Transverse colon (tissue), 4 donors: ENCODE measurements around the gene KCNH3. TPM values are rescaled to one million over a fixed set of nuclear protein-coding genes. Genes with fewer than 3 reads are reported as not detected.
"Not testable (repeated sequence)": the region's sequence is repeated elsewhere in the genome, so short reads cannot be mapped to it uniquely, and the experiment has no call there.

Experiments
- DNase-seq: peaks from one replicate; pipeline ENCODE4 v3.0.0-alpha.2; 2019
- H3K27ac ChIP-seq, 4 donors: fragments of 200-600 bp; sonication (generic); 2 replicates each; pipeline ENCODE4 v1.5.1; 2016 to 2018; ENCODE audit warnings: inconsistent platforms in 4 of 4
- H3K27me3 ChIP-seq: fragments of 200-600 bp; sonication (generic); 2 replicates; pipeline ENCODE4 v1.5.1; 2017; ENCODE audit warnings: inconsistent platforms
- H3K36me3 ChIP-seq, 4 donors: fragments of 200-600 bp; sonication (generic); 2 replicates each; pipeline ENCODE4 v1.5.1; 2017 to 2019; ENCODE audit warnings: inconsistent platforms in 4 of 4
- H3K4me1 ChIP-seq, 4 donors: fragments of 200-600 bp; sonication (generic); 2 replicates each; pipeline ENCODE4 v1.5.1; 2017 to 2020; ENCODE audit warnings: inconsistent platforms in 4 of 4
- H3K4me3 ChIP-seq, 4 donors: fragments of 200-600 bp; sonication (generic); 1 replicate in 1 of 4; 2 replicates in 3 of 4; pipeline versions ENCODE4 v1.5.1 to v1.6.1; 2017 to 2019; ENCODE audit warnings: inconsistent platforms in 4 of 4
- H3K9me3 ChIP-seq, 2 donors: fragments of 200-600 bp; sonication (generic); 2 replicates each; pipeline ENCODE4 v1.5.1; 2017 to 2019; ENCODE audit warnings: inconsistent platforms in 2 of 2
- CTCF ChIP-seq, 5 experiments: fragments of 200-600 bp in 3 of 5; fragments of 450-650 bp in 2 of 5; sonication (generic) in 3 of 5; IDR thresholded peaks; 1 replicate in 2 of 5; 2 replicates in 3 of 5; pipeline ENCODE4 v1.5.1; 2016 to 2017; ENCODE audit warnings: antibody characterized with exemption in 5 of 5, inconsistent platforms in 3 of 5, mild to moderate bottlenecking in 2 of 5, moderate library complexity in 1 of 5
- EP300 ChIP-seq: sonication (generic); formaldehyde crosslinking; IDR thresholded peaks from one replicate; pipeline ENCODE4 v1.6.1; 2017; ENCODE audit warnings: antibody characterized with exemption, low read depth
- POLR2A ChIP-seq: fragments of 450-650 bp; IDR thresholded peaks from one replicate; pipeline ENCODE4 v1.6.1; 2016; ENCODE audit warnings: antibody characterized with exemption, mild to moderate bottlenecking, moderate library complexity
- POLR2AphosphoS5 ChIP-seq, 3 donors: sonication (generic); formaldehyde crosslinking; IDR thresholded peaks; one replicate each; pipeline ENCODE4 v1.6.1; 2016; ENCODE audit warnings: antibody characterized with exemption in 3 of 3
- WGBS, 2 donors: methylation state at CpG; one replicate each; pipeline ENCODE4 v1.1.5; 2018; ENCODE audit warnings: low coverage in 1 of 2; 5-methylcytosine and 5-hydroxymethylcytosine counted together
- in situ Hi-C, 4 donors: fragments of 200-750 bp; cut with MboI; loops; one replicate each; pipeline versions ENCODE4 v1.15.0 to v1.15.1; 2017; ENCODE audit warnings: low sequenced_read_pairs in 3 of 4, low pct_ligation_motif_present in 1 of 4, low pct_unique_long_range_greater_than_20kb in 1 of 4
- intact Hi-C: fragments of 100-400 bp; cut with DNase I; formaldehyde crosslinking; loops from one replicate; pipeline ENCODE4 v1.15.1; 2023; ENCODE audit warnings: low total_unique reads
- total RNA-seq, 4 donors: library from RNA; depleted of rRNA; stranded (reverse); fragments of >200 nt; gene quantifications; one replicate each; pipeline ENCODE4 v1.1.0, GENCODE V29; 2016

Gene KCNH3
- total RNA-seq, 4 donors from 2014 or later = 0.32 to 0.80 TPM; not detected in 2

DNA sequence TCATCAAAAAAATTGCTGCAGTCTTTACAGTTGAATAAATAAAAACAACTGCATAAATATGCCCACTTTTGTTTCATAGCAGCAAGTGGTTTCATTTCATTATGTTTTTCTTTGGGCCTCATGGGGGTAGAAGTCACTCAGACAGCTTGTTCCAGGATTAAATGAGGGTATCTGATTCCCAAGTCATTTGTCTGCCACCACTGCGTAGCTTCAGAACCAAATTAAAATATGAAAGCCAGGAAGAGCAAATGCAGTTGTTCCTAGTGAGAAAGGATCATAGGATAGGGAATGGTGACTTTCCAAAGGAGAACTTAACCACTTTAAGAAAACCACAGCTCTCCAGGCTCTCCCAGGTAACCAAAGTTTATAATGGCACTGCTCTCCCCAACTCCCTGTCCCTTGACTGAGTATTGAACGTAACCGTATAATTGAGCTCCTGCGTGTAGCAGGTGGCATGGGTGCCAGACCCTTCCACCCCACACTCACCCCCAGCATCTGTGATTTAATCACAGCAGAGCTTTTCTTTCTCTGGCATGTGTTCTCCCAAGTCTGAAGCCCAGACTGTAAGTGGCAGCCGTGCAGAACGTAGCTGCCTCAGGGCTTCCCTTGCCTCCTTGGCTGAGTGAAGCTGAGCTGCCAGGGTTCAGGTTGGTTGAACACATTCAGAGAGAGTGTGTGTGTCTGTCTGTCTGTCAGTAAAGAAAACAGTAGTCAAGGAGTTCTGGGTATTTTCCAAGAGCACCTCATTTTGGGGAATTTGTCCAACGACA lies 11.3 kb upstream of the KCNH3 start:
- intact Hi-C loops = no loop called here
- TF ChIP-seq POLR2AphosphoS5 (IDR thresholded peaks at IDR 0.05) (no peak), CTCF (IDR thresholded peaks at IDR 0.05) (no peak), EP300 (no peak), POLR2A (no peak)
- Histone ChIP-seq H3K27me3 (no peaks in the 10 kb centered on the region), H3K4me1 (no peaks in the 10 kb centered on the region), H3K4me3 (no peak overlapping the region), H3K27ac (no peak overlapping the region), H3K36me3 (peaks cover 0 to 24% (median 11%) of the 10 kb centered on the region in 4 donors), H3K9me3 (no peaks in the 10 kb centered on the region)
- no peak for DNase-seq
- 80 to 94% methylated on average over 1 to 7 of the region's 7 CpGs for WGBS, 2 donors
- in situ Hi-C loops = no loop called here

DNA sequence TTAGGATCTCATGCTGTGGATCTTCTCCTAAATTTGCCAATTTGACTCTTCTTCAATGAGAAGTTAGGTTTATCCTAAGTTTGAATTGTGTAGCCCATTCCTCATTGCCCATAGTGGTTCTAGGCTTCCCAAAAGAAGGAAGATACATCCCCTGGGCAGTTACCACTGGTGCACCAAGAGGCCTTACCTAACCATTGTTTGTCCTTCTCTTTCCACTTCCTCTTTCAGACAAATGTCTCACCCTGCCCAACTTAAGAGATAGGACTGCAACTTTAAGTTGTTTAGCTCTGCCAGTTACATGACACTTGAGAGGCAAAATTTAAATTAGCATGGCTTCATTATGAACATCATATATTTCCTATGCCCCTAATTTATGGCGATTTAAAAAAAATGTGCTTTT lies 9.4 kb upstream of the KCNH3 start:
- Histone ChIP-seq H3K36me3 (peaks cover 0 to 22% (median 10%) of the 10 kb centered on the region in 4 donors), H3K4me1 (no peaks in the 10 kb centered on the region), H3K4me3 (no peak overlapping the region), H3K27me3 (no peaks in the 10 kb centered on the region), H3K9me3 (no peaks in the 10 kb centered on the region), H3K27ac (no peak overlapping the region)
- no peak for TF ChIP-seq CTCF (IDR thresholded peaks at IDR 0.05)
- TF ChIP-seq POLR2AphosphoS5 (IDR thresholded peaks at IDR 0.05) = no peak
- no peak for TF ChIP-seq POLR2A
- no peak for TF ChIP-seq EP300
- DNase-seq = no peak
- 83 to 90% methylated on average over 1 of the region's 1 CpG for WGBS, 2 donors
- in situ Hi-C loops (no loop called here), intact Hi-C loops (no loop called here)

GRCh38 chr12:49531745-49532144 lies 7.1 kb upstream of the KCNH3 start:
- no peaks in the 10 kb centered on the region for H3K4me1 ChIP-seq
- TF ChIP-seq CTCF (IDR thresholded peaks at IDR 0.05) (no peak), POLR2A (no peak), EP300 (no peak), POLR2AphosphoS5 (IDR thresholded peaks at IDR 0.05) (no peak)
- H3K4me3 ChIP-seq = no peak overlapping the region
- H3K36me3 ChIP-seq = peaks cover 0 to under 1% (median 0%) of the 10 kb centered on the region in 4 donors
- peaks cover 22% of the 10 kb centered on the region for H3K27me3 ChIP-seq
- in situ Hi-C loops = no loop called here
- H3K9me3 ChIP-seq = no peaks in the 10 kb centered on the region
- intact Hi-C loops = no loop called here
- no peak for DNase-seq
- WGBS, 2 donors = 58 to 66% methylated on average over 2 of the region's 2 CpGs
- no peak overlapping the region for H3K27ac ChIP-seq

DNA sequence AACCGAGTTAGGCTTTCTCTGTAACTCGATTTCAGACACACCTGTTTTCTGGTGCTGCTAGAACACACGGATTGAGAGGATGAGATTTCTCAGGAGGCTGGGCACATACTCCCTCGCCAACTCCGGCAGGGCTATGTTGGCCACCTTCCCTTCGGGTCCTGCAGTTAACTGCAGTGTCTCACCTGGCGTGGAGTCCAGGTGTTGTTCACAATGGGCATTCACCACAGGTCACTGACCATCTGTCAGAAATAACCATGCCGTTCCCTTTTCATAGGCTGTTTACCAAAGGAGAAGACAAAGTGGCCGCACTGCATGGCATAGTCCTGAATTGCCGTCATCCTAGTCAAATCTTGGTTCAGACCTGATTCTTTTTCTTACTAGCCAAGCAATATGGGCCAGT lies 5.5 kb upstream of the KCNH3 start:
- DNase-seq = no peak
- intact Hi-C loops = no loop called here
- H3K9me3 ChIP-seq = no peaks in the 10 kb centered on the region
- no peaks in the 10 kb centered on the region for H3K36me3 ChIP-seq
- peaks cover 38% of the 10 kb centered on the region for H3K27me3 ChIP-seq
- TF ChIP-seq EP300 = no peak
- no peak for TF ChIP-seq POLR2A
- TF ChIP-seq POLR2AphosphoS5 (IDR thresholded peaks at IDR 0.05) = no peak
- no peak for TF ChIP-seq CTCF (IDR thresholded peaks at IDR 0.05)
- 71 to 73% methylated on average over 10 of the region's 10 CpGs for WGBS, 2 donors
- no peak overlapping the region for H3K27ac ChIP-seq
- H3K4me3 ChIP-seq = no peak overlapping the region
- peaks cover 6 to 11% (median 10%) of the 10 kb centered on the region in 4 donors for H3K4me1 ChIP-seq
- in situ Hi-C loops = no loop called here

GRCh38 chr12:49534122-49534521 lies 4.7 kb upstream of the KCNH3 start:
- H3K4me3 ChIP-seq, intact Hi-C loops, in situ Hi-C loops, H3K9me3 ChIP-seq, H3K36me3 ChIP-seq, H3K27ac ChIP-seq, DNase-seq: not testable (repeated sequence)
- 88 to 100% methylated on average over 1 to 5 of the region's 5 CpGs for WGBS, 2 donors
- Histone ChIP-seq H3K4me1 (peaks cover 9 to 18% (median 14%) of the 10 kb centered on the region in 4 donors), H3K27me3 (peaks cover 46% of the 10 kb centered on the region)
